NOMO-1 treated with dmso at 0.1 percent for 144 hours (cell line): ENCODE results near the gene CTRB1.

Experiments
- DNase-seq: peaks from one replicate; lab custom pipeline; 2025; ENCODE audit not compliant: unreplicated experiment; lab: John Stamatoyannopoulos, UW

The CTRB1 gene

DNA sequence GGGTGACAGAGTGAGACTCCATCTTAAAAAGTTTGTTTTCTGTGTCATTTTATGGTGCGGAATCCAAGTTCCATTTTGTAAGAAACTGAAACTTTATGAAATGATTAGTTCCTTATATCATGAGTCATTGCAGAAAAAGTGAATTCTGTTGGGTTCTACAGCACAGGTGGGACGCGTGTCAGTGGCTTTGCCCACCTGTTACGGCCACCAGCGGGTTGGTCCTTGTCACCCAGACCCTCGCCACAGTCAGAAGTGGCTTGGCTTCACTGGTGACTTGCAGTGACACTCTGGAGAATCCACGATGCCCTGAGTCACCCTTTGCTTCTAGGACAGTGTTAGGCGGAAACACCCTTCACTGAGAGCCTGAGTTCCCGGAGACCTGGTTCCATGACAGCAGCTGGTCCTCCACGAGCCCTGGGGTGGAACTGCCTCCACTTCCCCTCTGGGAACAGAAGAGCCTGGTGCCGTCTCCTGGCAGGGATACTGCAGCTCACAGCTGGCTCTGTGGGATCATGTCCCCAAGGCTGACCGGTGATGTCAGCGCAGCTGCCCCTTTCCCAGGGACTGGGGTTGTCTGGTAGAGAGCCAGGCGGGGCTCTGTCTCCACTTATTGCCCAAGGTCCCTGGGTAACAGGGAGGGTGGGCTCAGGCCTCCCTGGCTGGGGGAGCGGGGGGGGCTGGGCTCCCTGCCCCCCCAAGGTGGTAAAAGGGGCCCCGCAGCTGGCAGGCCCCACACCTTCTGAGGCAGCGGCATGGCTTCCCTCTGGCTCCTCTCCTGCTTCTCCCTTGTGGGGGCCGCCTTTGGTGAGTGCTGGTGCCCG is at the start of gene CTRB1:
Gene CTRB1, plus strand, starts transcription at position 733 of the 821 bp plus-strand sequence. Its CDS starts 20 bp downstream, at position 753.
- no peak for DNase-seq

DNA sequence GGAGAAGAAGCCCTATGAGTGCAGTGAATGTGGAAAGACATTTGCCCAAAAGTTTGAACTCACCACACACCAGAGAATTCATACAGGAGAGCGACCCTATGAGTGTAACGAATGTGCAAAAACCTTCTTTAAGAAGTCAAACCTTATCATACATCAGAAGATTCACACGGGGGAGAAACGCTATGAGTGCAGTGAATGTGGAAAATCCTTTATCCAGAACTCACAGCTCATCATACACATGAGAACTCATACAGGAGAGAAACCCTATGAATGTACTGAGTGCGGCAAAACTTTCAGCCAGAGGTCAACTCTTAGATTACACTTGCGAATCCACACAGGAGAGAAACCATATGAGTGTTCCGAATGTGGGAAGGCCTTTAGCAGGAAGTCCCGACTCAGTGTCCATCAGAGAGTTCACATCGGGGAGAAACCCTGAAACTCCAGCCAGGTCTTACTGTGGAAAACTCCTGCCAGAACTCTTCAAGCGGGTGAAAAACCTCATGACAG is 48.8 kb upstream of the CTRB1 start:
- no peak for DNase-seq

DNA sequence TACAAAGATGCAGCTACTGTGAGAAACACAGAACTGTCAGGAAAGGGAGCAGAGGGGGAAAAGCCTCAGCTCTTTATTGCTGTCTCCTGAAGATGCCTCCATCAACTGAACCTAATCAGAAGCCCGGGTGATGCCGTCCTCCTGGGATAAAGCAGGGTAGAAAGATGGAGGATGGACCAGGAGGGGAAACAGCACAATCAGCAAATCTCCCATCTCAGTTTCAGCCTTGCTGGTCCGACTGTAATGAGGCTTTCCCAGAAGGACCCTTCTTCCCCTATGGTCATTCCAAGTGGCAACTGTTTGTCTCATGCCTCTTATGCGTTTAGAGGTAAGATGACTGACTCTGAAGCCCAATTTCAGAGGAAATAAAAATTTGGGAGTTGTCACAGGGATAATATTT is 46.2 kb upstream of the CTRB1 start:
- DNase-seq = no peak

DNA sequence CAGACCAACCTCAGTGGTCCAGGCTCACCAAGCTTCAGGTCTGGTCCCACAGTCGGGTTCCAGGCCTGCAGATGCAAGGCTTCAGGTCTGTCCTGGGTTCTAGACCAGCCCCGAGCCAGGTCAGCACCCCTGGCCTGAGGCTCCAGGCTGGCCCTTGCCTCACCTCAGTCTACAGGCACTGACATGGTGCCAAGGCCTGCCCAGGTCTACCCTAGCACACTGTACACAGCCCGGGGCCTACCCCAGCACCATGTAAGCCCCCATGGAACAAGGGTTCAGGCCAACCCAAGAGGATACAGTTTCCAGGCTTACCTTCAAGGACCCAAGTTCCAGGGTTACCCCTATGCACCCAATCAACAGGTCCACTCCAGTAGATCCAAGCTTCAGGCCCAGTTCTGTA is 43.7 kb upstream of the CTRB1 start:
- no peak for DNase-seq

DNA sequence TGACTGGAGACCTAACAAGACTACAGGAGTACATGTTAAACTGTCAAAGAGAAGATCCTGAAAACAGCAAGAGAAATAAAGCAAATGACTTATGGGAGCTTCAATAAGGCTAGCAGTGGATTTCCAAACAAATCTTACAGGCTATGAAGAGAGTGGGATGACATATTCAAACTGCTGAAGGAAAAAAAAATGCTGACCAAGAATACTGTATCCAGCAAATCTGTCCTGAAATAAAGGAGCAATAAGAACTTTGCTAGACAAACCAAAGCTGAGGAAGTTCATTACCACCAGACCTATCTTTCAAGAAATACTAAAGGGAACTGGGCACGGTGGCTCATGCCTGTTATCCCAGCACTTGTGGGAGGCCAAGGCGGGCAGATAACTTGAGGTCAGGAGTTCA is 41.9 kb upstream of the CTRB1 start:
- DNase-seq = no peak

DNA sequence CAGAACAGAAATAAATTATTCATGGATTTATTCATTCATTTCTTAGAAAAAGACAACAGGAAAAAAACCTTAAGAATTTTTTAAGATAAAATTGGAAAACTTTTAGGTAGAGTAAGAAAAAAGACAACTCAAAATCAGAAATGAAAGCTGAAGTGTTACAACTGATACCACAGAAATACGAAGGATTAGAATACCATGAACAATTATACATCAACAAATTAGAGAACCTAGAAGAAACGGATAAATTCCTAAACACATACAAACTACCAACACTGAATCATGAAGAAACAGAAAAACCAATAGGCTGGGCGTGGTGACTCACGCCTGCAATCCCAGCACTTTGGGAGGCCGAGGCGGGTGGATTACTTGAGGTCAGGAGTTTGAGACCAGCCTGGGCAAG is 39.6 kb upstream of the CTRB1 start:
- DNase-seq = no peak

DNA sequence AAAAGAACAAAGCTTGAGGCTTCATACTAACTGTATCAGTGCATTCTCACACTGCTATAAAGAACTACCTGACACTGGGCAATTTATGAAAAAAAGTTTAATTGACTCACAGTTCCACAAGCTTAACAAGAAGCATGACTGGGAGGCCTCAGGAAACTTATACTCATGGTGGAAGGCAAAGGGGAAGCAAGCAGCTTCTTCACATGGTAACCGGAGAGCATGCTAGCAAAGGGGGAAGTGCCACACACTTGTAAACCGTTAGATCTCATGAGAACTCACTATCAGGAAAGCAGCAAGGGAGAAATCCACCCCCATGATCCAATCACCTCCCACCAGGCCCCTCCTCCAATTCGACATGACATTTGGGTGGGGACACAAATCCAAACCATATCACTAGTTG is 37.2 kb upstream of the CTRB1 start:
- no peak for DNase-seq

DNA sequence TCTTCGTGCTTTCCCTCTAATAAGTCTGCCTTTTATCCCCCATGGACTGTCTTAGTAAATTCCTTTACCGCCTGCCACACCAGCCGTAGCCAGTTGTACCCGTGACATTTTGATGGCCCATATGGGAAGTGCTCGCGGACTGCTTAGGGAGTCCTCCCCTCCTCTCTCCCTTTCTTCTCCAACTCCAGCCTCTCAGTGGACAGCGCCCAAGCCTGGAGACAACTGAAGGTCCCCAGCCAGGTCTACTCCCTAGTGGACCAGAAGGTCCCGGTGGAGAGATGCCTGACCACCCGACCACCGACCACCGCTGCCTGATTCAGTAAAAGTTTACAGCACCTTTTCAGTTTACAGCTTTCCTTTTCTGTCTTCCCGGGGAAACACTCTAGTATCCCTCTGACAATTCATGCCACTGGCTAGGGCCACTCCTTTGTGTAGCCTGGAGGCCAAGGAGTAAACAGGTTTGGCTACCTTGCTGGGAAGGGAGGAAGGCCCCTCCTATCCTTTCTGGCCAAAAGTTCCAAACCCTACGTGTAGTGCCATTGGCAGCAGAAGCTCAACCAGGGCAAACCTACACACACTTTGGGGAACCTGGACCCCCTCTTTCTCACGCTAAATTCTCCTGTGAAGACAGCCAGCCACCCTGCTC is 29.8 kb upstream of the CTRB1 start:
- DNase-seq = no peak

DNA sequence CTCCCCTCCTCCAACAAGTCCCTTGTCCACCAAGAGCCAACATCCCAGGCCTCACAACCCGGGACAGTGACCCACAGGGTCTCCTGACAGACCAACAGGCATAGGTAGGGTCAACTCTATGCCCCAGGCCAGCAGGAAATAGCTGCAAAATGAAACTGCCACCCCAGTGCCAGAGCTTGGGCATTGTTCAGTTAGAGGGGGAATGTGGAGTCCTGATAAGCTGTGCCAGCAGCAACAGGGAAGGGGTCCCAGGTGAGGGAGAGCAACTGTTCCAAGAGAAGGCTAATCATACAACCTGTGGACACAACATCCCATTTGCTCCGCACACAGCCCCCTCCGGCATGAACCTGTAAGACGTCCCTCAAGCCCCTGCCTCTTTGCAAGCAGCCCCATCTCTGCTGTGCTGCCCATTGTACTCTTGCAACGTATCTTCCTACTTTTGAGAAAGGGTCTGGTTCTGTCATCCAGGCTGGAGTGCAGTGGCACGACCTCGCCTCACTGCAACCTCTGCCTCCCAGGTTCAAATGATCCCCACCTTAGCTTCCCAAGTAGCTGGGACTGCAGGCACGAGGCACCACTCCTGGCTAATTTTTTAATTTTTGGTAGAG is 29.0 kb upstream of the CTRB1 start:
- DNase-seq = no peak

DNA sequence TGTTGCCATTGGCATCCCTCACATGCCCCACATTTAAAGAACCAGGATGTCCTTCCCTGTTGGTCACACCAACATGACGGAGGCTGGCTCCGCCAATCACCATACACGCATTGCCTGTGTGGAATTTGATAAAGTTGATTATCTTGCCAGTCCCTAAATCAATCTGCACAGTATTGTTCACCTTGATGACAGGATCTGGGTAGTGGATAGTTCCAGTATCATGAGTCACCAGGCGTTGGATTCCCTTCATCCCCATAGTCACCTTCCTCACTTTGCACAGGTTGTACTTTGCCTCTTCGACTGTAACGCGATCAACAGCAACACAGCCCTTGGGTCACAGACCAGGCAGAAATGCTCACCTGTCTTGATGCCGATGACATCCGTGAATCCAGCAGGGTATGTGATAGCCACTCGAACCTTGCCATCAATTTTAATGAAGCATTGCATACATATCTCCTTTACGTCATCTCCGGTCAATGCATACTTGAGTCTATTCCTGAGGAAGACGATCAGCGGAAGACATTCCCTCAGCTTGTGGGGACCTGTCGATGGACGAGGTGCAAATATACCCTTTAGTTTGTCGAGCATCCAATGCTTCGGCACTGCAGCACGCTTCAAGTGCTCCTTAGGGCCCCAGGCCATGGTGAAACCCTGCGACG is 26.1 kb upstream of the CTRB1 start:
- DNase-seq = no peak

DNA sequence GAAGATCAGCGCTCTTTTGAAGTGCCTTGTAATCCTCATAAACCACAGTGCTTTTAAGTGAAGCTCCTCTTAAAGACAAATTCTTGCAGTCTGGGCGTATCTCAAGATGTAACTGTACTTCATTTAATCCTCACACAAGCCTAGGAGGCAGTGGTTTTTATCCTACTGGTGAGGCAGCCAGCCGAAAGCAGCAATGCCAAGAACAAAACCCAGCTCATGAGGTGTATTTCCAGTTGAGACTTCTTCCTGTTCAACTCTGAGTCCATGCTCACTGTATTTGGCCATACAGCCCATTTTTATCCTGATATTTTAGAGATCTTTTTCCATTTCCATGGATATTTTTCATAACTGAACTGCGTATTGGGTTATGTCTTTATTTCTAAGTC is 25.5 kb upstream of the CTRB1 start:
- DNase-seq = no peak

DNA sequence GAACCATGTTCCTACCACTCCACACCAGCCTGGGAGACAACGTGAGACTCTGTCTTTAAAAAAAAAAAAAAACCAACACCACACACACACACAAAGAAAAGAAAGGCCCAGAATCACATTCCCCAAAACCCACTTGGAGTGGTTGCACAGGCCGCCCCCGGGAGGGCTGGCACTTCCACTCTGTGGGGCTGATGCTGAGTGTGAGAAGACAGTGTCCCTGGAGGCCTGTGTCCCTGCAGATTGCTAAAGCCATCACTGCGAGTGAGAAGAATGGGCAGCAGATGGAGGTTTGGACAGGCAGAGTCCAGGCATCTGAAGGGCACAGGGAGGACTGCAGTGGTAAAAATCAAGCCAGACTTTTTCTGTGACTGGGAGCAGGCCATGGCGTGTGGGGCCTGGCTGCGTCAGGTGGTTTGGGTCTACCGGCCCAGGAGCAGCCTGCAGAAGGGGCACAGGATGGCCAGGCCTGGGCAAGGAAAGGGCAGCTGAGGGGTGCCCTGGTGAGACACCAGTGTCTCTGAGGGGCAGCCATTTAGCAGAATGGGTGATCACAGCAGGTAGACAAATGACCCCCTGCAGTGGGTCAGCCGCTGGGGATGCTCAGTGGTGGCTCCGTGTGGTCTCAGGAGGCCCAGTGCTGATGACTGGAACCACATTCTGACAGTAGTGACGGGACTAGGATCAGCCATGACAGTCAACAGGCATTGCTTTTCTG is 24.9 kb upstream of the CTRB1 start:
- DNase-seq = no peak

DNA sequence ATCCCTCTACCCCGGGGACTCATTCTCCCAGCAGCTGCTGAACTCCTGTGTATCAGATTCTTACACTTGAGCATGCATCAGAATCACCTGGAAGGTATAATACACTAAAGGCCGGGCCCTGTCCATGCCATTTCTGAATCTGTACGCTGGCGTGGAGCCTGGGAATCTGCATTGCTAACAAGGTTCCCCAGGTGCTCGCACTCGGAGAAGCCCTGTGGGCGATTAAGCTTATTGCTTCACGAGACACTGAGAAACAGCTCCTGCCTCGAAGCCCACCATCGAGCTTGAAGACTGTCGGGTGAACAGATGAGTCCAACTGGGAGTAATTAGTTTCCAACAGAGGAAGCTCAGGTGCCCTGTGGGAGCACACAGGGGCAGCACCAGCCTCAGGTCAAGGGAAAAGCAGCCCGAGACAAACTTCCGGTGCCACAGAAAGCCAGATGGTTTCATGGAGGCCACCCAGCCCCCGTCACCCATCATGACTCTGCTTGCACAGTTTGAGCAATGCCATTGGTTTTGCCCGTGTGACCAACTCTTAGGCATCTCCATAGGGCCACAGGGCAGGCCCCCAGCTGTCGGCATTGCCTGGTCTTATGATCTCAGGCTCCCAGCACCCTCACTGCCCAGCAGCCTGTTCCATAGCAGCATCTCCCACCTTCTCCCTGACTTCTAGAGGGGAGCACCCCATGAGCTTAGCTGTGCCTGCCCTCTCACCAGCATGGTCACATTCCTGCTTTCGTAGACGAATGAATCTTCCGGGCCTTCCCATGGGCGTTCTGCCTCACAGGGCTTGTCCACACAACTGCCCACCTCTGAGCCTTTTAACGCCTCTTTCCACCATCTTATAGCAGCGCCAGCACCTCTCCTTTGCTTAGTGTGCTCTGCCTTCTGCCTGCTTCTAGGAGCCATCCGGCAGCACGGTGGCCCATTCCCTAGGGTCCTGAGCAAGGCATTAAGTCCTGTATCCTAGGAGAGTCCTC is 22.7 kb upstream of the CTRB1 start:
- DNase-seq = no peak

DNA sequence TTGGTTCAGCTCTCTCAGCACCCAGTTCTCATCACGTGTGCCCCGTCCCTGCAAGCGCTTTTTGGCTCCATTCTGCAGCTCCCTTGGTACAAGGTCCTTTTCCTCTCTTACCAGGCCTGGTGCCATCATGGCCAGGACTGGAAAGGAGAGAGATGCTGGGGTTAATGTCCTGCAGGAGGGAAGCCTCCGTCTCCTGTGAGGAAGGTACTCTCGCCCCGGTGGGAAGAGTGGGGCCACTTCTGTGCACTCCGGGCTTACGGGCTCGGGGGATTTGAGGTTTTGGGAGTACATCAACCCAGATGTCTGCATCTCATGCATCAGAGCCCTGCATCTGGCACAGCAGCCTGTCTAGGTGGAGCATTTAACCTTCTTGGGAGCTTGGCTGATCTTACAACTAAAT is 22.0 kb upstream of the CTRB1 start:
- no peak for DNase-seq

DNA sequence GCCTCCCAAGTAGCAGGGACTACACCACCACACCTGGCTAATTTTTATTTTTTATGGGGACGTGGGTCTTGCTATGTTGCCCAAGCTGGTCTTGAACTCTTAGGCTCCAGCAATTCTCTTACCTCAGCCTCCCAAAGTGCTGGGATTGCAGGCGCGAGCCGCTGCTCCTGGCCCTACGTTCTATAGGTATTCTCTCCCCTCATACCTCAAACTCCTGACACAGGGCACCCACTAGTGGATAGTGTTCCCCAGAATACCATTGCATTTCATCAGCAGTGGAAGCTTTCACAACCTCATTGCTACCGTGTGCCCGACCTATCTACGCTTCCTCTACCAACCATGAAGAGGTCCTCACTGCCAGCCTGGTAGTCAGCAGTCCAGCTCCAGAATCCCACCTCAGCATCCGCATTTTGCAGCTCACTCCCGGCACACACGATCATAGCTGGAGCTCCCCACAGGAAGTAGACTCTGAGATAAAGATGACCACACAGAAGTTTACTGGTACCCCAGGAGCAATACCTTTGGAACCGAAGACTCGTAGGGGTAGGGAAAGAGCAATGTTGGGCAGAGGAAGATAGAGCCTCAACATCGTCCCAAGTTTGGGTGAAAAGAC is 21.2 kb upstream of the CTRB1 start:
- peak; percentile 6 for DNase-seq

DNA sequence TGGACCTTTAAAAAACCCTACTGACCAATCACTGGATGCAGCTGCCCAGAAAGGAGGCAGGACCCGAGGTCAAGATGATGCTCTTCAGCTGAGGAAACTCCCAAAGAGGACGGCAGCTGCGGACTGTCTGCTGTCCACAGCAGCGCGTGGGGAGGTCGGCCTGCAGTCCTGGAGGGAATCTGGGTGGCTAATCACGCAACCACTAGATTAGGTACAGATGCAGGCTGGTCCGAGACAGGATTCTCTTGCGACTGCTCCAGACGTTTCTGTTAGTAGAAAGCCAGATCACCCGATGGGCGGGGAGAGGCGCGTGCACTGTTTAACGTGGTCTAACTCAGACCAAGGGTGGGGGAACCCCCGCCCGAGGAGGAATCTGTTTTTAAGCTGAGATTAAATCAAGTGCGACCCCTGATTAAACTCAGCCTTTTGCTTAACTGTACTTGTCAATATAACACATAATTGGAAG is 20.6 kb upstream of the CTRB1 start:
- DNase-seq = no peak

DNA sequence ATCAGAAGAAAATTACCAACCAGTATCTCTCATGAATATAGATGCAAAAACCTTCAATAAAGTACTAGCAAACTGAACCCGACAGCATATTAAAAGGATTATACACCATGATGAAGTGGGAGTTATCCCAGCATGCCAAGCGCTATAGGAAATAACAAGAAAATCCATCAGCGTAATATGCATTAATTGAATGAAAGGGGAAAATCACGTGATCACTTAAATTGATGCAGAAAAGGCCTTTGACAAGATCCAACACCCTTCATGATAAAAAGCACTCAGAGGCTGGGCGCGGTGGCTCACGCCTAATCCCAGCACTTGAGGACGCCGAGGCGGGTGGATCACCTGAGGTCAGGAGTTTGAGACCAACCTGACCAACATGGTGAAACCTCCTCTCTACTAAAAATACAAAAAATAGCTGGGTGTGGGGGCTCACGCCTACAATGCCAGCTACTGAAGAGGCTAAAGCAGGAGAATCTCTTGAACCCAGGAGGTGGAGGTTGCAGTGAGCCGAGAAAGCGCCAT is 16.7 kb upstream of the CTRB1 start:
- DNase-seq = no peak

DNA sequence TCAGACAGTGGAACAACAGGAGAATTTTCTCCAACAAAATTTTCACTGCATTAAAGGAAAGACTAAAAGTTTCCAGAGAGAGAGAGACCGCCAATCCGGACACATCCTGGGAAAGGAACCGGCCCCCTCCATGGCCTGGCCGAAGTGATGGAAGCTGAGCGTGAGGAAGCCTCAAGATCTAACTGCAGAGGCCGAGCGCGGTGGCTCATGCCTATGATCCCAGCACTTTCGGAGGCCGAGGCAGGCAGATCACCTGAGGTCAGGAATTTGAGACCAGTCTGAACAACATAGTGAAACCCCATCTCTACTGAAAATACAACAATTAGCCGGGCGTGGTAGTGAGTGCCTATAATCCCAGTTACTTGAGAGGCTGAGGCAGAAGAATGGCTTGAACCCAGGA is 15.7 kb upstream of the CTRB1 start:
- DNase-seq = no peak
